Lung (tissue), 12 donors: ENCODE data around the gene SLC39A7. TPM values are rescaled to one million over a fixed set of nuclear protein-coding genes. Genes with fewer than 3 reads are reported as not detected.

ENCODE experiments used
- ATAC-seq: fragments of 200-7000 bp; cut with Tn5 transposase; one replicate; pipeline ENCODE4 v1.9.1; 2020; ENCODE audit warnings: moderate number of reproducible peaks; ENCODE audit not compliant: insufficient read depth, low FRiP score
- DNase-seq, 3 donors: peaks; one replicate each; pipeline ENCODE4 v3.0.0-alpha.2; 2013 to 2017
- H3K27ac ChIP-seq, 2 donors: one replicate each; pipeline ENCODE4 v1.5.1; 2013; ENCODE audit warnings: mild to moderate bottlenecking in 2 of 2, moderate library complexity in 2 of 2, control low read depth in 1 of 2, inconsistent platforms in 1 of 2, low read depth in 1 of 2, low read length in 1 of 2
- H3K27me3 ChIP-seq, 3 donors: one replicate each; pipeline ENCODE4 v1.5.1; 2013; ENCODE audit warnings: low read length in 2 of 3; ENCODE audit not compliant: control insufficient read depth in 3 of 3, insufficient read depth in 3 of 3
- H3K36me3 ChIP-seq, 4 donors: one replicate each; pipeline ENCODE4 v1.5.1; 2013; ENCODE audit warnings: low read length in 4 of 4, mild to moderate bottlenecking in 1 of 4, moderate library complexity in 1 of 4; ENCODE audit not compliant: control insufficient read depth in 4 of 4, insufficient read depth in 4 of 4
- H3K4me1 ChIP-seq, 5 donors: one replicate each; pipeline ENCODE4 v1.5.1; 2013; ENCODE audit warnings: low read length in 5 of 5, mild to moderate bottlenecking in 2 of 5, moderate library complexity in 1 of 5; ENCODE audit not compliant: control insufficient read depth in 5 of 5, insufficient read depth in 5 of 5
- H3K4me3 ChIP-seq: one replicate; pipeline ENCODE4 v1.5.1; 2013; ENCODE audit warnings: mild to moderate bottlenecking, control low read depth, moderate library complexity
- H3K9ac ChIP-seq, 2 donors: one replicate each; pipeline ENCODE4 v1.5.1; 2013; ENCODE audit warnings: low read length in 2 of 2, control low read depth in 1 of 2; ENCODE audit not compliant: insufficient read depth in 1 of 2
- H3K9me3 ChIP-seq, 4 donors: one replicate each; pipeline ENCODE4 v1.5.1; 2013; ENCODE audit warnings: low read length in 3 of 4, mild to moderate bottlenecking in 1 of 4, moderate library complexity in 1 of 4; ENCODE audit not compliant: control insufficient read depth in 4 of 4, insufficient read depth in 3 of 4
- CTCF ChIP-seq: IDR thresholded peaks from 2 replicates; pipeline ENCODE4 v1.5.1; 2012; ENCODE audit warnings: mild to moderate bottlenecking; ENCODE audit errors: control extremely low read depth, extremely low read depth
- WGBS, 2 donors: extraction: QIAGEN DNeasy Blood & Tissue Kit; methylation state at CpG; one replicate each; pipeline ENCODE4 v1.1.7; 2013; 5-methylcytosine and 5-hydroxymethylcytosine counted together
- polyA plus RNA-seq, 2 donors: library from polyadenylated mRNA; stranded (reverse); fragments of 200-250 nt; gene quantifications; one replicate each; pipeline ENCODE4 v1.2.1, GENCODE V29; 2013
- total RNA-seq, 2 donors: library from RNA; depleted of rRNA in 1 of 2; stranded (reverse); fragments of >200 nt in 1 of 2; gene quantifications; one replicate each; pipeline ENCODE4 v1.2.1, GENCODE V29; 2014 to 2021
- donor health status: control.
- donor health status: control.
- donor health status: Bipolar disorder and iron deficiency.
- donor health status: healthy.
- donor health status: DM: yes; HTN: yes; CAD: no.

Gene SLC39A7
- total and polyA plus RNA-seq, 4 donors = 53.6 to 164 (median 100) TPM

- H3K27ac ChIP-seq = no peak overlapping the region
- H3K27me3 ChIP-seq = no peaks in the 10 kb centered on the region
- WGBS, 2 donors = 69 to 87% methylated on average over 7 of the region's 7 CpGs
- ATAC-seq (no peak), DNase-seq (no peak)
- no peak for TF ChIP-seq CTCF
- no peaks in the 10 kb centered on the region for H3K9me3 ChIP-seq
- H3K36me3 ChIP-seq = no peaks in the 10 kb centered on the region
- no peak overlapping the region for H3K9ac ChIP-seq
- H3K4me3 ChIP-seq = no peak overlapping the region
- H3K4me1 ChIP-seq = no peaks in the 10 kb centered on the region
Measured at GRCh38 chr6:33181141-33181540, 19.5 kb upstream of the SLC39A7 start.

DNA sequence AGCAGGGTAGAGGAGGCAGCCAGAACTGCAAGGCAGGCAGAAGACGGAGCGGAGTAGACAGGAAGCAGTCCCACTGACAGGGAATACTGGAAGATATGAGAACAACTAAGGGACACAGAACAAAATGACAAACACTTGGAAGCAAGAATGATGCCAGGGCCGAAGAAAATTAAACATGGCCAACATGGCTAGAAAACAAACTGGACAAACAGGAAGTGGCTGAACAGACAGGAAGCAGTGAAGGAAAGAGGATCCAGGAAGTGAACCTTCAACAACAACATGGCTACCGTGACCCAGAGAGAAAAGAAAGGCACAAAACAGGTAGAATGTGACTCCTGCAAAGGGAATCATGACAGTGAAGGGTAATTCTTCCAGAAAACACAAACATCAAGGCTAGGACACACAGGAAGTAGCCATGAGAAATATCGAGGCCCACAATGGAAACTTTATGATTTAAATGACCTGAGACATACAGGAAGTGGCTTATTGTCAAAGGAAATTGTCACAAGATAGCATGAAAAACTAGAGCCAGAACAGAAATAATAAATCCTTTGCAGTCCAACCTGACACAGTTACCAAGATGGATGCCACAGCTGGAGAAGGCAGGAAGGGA lies 17.5 kb upstream of the SLC39A7 start:
- Histone ChIP-seq H3K4me3 (no peak overlapping the region), H3K36me3 (no peaks in the 10 kb centered on the region), H3K4me1 (no peaks in the 10 kb centered on the region), H3K27me3 (no peaks in the 10 kb centered on the region), H3K27ac (no peak overlapping the region), H3K9ac (no peak overlapping the region), H3K9me3 (no peaks in the 10 kb centered on the region)
- DNase-seq (no peak), ATAC-seq (no peak)
- no peak for TF ChIP-seq CTCF
- WGBS, 2 donors = 58 to 59% methylated on average over 5 of the region's 5 CpGs

GRCh38 chr6:33185190-33185589 lies 15.5 kb upstream of the SLC39A7 start:
- no peaks in the 10 kb centered on the region for H3K36me3 ChIP-seq
- WGBS, 2 donors = 77 to 94% methylated on average over 9 of the region's 9 CpGs
- no peaks in the 10 kb centered on the region for H3K9me3 ChIP-seq
- DNase-seq = no peak
- H3K4me1 ChIP-seq = no peaks in the 10 kb centered on the region
- H3K9ac ChIP-seq = no peak overlapping the region
- ATAC-seq = no peak
- H3K4me3 ChIP-seq = no peak overlapping the region
- TF ChIP-seq CTCF = no peak
- H3K27me3 ChIP-seq = peaks cover 0 to 2% (median 0%) of the 10 kb centered on the region in 3 donors
- H3K27ac ChIP-seq = no peak overlapping the region

DNA sequence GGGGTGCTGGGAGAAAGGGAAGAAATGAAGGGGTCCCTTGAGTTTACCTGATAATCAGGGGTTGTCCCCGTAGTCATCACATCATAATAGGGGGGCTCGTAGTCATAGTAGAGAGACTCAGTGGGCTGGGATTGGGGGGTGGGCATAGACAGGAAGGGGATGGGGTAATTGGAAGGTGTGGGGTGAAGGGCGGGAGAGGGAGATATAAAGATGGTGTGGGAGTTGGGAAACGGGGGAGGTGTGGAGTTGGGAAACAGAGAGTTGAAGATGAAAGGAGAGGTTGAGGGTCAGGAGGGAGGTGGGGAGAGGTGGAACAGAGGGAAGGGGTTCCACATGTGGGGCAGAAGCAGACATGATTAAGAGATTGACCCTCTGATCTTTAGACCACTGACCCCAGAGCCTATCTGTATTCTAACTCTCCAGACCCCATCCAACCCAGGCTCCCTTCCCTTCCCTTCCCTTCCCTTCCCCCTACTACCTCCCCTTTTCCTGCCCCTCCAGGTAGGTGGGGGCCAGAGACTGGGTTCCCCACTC lies 14.9 kb upstream of the SLC39A7 start:
- Histone ChIP-seq H3K4me3 (no peak overlapping the region), H3K27me3 (peaks cover 0 to 3% (median under 1%) of the 10 kb centered on the region in 3 donors), H3K9me3 (no peaks in the 10 kb centered on the region), H3K9ac (no peak overlapping the region), H3K4me1 (no peaks in the 10 kb centered on the region), H3K36me3 (no peaks in the 10 kb centered on the region), H3K27ac (no peak overlapping the region)
- DNase-seq (no peak), ATAC-seq (no peak)
- TF ChIP-seq CTCF = no peak
- 70 to 90% methylated on average over 4 of the region's 4 CpGs for WGBS, 2 donors
